Neural cell (in vitro differentiated cells): ENCODE measurements around the gene GSTCD.

Source experiments
- CTCF ChIP-seq: fragments of 450-650 bp; IDR thresholded peaks from 2 replicates; pipeline ENCODE4 v1.5.1; 2014; ENCODE audit warnings: antibody characterized with exemption, mild to moderate bottlenecking, moderate library complexity; ENCODE audit not compliant: poor library complexity, severe bottlenecking
- EP300 ChIP-seq: fragments of 450-650 bp; conservative IDR thresholded peaks from 2 replicates; pipeline ENCODE4 v1.6.1; 2014; ENCODE audit warnings: antibody characterized with exemption, mild to moderate bottlenecking, moderate library complexity; ENCODE audit not compliant: poor library complexity, severe bottlenecking
- EZH2 ChIP-seq: fragments of 200-600, 300-800 bp; shearing (Covaris generic), sonication (generic); IDR thresholded peaks from 2 replicates; pipeline ENCODE4 v1.6.1; 2014; ENCODE audit warnings: antibody characterized with exemption, low read length, borderline replicate concordance, mild to moderate bottlenecking; ENCODE audit not compliant: insufficient read depth, poor library complexity, severe bottlenecking
- MXI1 ChIP-seq: fragments of 450-650 bp; conservative IDR thresholded peaks from 2 replicates; pipeline ENCODE4 v1.6.1; 2014; ENCODE audit warnings: antibody characterized with exemption, mild to moderate bottlenecking; ENCODE audit not compliant: poor library complexity, severe bottlenecking
- POLR2AphosphoS5 ChIP-seq: IDR thresholded peaks from 2 replicates; pipeline ENCODE4 v1.6.1; 2012
- RAD21 ChIP-seq: fragments of 450-650 bp; conservative IDR thresholded peaks from 2 replicates; pipeline ENCODE4 v1.6.1; 2014; ENCODE audit warnings: antibody characterized with exemption, mild to moderate bottlenecking, moderate library complexity

GRCh38 chr4:105683038-105683437 lies 25.5 kb upstream of the GSTCD start:
- TF ChIP-seq CTCF (no peak), EP300 (no peak), MXI1 (no peak), POLR2AphosphoS5 (no peak), RAD21 (no peak), EZH2 (no peak)
